ENCODE data around the gene PRR23E.

PRR23E gene

DNA sequence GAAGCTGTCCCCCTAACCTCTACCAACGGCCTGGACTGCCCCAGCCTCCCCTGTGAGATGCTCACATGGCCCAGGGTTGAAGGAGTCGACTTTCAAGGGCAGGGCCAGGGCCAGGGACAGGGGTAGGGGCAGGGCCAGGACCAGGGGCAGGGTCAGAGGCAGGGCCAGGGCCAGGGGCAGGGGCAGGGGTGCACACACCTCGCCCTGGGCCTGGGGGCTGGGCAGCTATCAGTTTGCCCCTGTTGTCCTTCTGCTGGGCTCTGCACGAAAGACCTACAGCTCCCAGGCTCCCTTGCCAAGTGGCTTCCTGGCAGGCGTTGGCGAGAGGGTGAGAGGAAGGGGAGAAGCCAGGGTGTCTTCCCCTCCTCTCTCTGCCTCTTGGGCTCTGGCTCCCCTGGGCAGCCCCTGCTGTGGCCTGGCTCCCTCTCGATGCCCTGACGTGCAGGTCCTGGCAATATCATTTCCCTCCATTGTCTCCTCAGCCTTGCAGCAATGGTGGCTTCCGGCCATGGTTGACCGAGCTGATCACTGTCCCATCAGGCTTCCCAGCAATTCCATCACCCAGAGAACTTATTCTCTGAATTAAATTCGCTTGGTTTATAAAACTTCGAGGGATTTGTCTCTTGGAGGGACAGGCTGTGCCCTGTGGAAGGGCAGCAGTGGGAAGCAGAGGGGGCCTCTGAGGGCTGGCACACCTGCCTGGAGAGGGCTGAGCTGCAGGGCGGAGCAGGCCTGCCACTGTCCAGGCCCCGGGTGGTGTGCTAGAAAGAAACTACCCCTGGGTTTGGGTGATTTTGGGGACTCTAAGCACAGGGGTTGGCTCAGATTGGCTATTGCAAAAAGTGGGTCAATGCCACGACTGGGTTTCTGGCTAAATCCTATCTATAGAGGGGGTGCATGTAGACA, 13.9 kb downstream of the PRR23E start:
- no peak overlapping the region for H3K4me3 Mint-ChIP-seq
- H3K9me3 Mint-ChIP-seq: no peaks in the 10 kb centered on the region
- H3K4me1 Mint-ChIP-seq (ENCODE audit: low read depth): no peaks in the 10 kb centered on the region
- no peaks in the 10 kb centered on the region for H3K36me3 Mint-ChIP-seq (ENCODE audit: low read depth)
- H3K27ac Mint-ChIP-seq: no peak overlapping the region
- peaks cover 13% of the 10 kb centered on the region for H3K27me3 Mint-ChIP-seq (ENCODE audit: low read depth)

DNA sequence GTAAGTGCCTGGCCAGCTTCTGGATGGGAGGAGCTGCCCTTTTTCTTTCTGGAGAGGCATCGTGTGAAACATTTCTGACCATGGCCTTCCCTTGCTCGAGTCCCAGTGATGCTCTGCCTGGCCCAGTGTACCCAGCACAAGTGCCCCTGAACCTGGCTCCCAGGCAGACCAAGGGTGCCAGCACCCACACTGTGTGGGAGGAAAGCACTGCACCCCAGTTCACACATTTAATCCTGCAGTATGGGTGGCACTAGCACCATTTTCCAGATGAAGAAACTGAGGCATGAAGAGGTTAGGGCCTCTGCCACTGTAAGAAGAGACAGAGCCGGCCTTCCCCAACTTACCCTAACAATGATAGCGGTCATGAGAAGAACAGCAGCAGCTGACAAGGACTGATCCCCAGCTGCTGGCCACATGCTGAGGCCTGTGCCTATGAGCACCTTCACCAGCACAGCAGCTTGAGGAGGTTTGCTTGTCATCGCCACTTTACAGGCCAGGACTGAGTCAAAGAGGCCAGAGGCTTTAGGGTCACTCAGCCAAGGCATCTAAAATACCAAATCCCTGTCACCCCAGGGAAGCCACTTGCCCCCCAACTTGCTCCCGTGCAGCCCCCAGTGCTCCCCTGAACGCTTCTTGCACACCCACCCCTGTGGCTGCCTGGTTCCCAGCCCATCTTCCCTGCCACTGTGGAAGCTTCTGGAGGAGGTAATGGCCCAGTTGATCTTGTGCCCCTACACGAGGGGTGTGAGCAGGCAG, 15.0 kb downstream of the PRR23E start:
- peaks cover 4% of the 10 kb centered on the region for H3K27me3 Mint-ChIP-seq (ENCODE audit: low read depth)
- H3K4me1 Mint-ChIP-seq (ENCODE audit: low read depth): no peaks in the 10 kb centered on the region
- H3K4me3 Mint-ChIP-seq: no peak overlapping the region
- H3K27ac Mint-ChIP-seq: no peak overlapping the region
- H3K36me3 Mint-ChIP-seq (ENCODE audit: low read depth): no peaks in the 10 kb centered on the region
- H3K9me3 Mint-ChIP-seq: no peaks in the 10 kb centered on the region

DNA sequence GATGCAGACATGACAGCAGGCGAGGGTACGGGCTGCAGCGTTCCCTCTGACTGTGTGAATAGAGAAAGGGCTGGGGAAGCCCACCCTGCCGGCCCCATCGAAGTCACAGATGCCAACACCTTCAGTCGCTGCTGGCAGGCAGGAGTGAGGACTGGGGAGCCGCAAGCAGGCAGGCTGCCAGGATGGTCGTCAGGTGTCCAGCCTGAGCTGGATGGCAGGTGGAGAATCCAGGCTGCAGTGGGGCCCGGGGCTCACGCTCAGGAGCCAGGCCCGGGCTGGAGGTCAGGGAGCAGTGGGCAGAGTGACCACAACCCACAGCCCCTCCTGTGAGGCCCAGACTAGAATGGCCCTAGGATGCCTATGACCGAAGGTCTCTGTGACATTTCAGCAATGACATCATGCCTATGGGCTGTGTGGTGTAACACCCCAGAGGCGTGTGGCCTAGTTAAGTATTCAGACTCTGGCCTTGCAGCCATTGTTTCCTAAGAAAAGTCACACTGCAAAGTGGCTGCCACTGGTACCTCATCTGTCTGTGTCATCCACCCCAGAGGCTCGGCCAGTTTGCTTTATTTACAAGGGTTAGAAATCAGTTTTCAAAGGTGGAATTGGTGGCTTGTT, 15.7 kb downstream of the PRR23E start:
- Mint-ChIP-seq H3K27me3 (ENCODE audit: low read depth) (peaks cover 3% of the 10 kb centered on the region), H3K27ac (no peak overlapping the region), H3K4me1 (ENCODE audit: low read depth) (no peaks in the 10 kb centered on the region), H3K4me3 (no peak overlapping the region), H3K36me3 (ENCODE audit: low read depth) (no peaks in the 10 kb centered on the region), H3K9me3 (no peaks in the 10 kb centered on the region)

DNA sequence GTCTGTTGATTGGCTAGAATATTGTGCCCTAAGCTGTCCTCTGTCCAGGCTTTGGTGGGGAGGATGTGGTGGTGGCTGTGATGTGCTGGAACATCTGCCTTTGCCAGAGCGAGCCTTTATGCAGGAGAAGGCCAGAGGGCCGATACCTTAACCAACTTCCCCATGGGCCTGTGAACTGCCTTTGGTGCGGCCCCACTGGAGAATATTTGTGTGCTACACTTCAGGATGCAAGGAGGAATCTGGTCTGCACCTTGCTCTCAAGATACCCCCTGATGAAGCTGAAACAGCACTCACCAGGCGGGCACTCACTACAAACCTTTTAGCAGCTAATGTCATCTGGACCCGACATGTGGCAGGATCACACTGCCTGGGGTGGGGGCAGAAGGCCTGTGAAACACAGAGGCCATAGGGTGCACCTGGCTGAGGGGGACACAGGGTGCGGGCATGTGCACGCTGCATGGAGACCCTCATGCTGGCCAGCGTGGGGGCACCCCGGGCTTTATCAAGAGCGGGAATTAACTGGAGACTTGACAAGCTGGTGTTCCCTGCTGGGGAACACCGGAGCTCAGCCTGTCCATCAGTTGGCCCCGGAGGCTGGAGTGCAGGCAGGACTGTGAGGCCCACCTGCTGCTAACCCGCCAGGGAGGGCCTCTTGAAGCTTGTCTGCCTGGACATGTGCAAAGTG, 16.4 kb downstream of the PRR23E start:
- H3K4me3 Mint-ChIP-seq: no peak overlapping the region
- peaks cover 2% of the 10 kb centered on the region for H3K27me3 Mint-ChIP-seq (ENCODE audit: low read depth)
- no peak overlapping the region for H3K27ac Mint-ChIP-seq
- H3K4me1 Mint-ChIP-seq (ENCODE audit: low read depth): no peaks in the 10 kb centered on the region
- no peaks in the 10 kb centered on the region for H3K9me3 Mint-ChIP-seq
- H3K36me3 Mint-ChIP-seq (ENCODE audit: low read depth): no peaks in the 10 kb centered on the region

DNA sequence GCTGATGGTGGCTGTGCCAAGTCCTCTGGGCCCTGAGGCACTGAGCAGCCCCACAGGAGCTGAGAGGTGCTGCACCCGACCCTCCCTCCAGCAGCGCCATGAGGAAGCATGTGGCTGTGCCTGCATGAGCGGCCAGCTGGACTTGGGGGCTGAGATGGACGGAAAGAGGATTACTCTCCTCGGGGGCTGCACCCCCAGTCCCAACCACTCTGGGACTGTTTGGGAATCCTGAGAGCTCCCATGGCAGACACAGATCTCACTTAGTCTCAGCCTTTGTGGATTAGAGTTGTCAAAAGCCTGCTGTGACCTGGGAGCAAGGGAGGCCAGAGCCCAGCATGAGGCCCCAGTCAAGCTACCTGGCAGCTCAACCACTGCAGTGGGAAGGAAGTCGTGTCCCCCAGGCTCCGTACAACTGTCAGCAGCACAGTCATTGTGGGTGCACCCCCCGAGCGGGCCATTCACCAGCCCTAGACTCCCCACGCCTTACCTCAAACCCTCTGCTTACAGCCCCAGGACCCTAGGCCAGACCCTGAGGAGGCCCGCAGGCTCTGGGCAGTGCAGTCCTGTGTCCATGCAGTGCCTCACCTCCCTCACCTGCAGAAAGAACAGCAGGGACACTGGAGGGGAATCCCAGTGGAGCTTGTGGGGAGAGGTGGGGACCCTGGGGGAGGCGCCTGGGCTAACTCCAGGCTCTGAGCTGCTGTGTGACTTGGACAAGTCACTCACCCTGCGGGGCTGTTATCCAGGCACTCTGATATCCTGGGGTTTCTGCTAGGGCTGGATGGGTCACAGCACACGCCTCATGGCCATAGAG, 17.1 kb downstream of the PRR23E start:
- Mint-ChIP-seq H3K4me1 (ENCODE audit: low read depth) (no peaks in the 10 kb centered on the region), H3K9me3 (no peaks in the 10 kb centered on the region), H3K4me3 (no peak overlapping the region), H3K36me3 (ENCODE audit: low read depth) (no peaks in the 10 kb centered on the region), H3K27me3 (ENCODE audit: low read depth) (no peaks in the 10 kb centered on the region), H3K27ac (no peak overlapping the region)

DNA sequence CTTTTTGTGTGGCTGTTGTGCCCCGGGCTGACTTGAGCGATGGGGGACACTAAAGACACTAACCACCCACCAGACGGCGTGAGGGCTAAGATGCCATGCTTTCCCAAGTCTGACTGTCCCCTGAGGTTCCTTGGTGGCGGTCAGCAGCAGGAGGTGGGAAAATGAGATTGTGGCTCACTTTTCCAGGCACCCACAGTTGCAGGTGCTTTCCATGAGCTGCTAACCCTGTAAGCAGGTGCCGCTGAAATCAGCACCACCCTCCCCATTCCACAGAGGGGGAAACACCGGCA, 17.7 kb downstream of the PRR23E start:
- H3K9me3 Mint-ChIP-seq: no peaks in the 10 kb centered on the region
- H3K27me3 Mint-ChIP-seq (ENCODE audit: low read depth): peaks cover 3% of the 10 kb centered on the region
- no peak overlapping the region for H3K27ac Mint-ChIP-seq
- no peaks in the 10 kb centered on the region for H3K36me3 Mint-ChIP-seq (ENCODE audit: low read depth)
- no peak overlapping the region for H3K4me3 Mint-ChIP-seq
- H3K4me1 Mint-ChIP-seq (ENCODE audit: low read depth): no peaks in the 10 kb centered on the region

DNA sequence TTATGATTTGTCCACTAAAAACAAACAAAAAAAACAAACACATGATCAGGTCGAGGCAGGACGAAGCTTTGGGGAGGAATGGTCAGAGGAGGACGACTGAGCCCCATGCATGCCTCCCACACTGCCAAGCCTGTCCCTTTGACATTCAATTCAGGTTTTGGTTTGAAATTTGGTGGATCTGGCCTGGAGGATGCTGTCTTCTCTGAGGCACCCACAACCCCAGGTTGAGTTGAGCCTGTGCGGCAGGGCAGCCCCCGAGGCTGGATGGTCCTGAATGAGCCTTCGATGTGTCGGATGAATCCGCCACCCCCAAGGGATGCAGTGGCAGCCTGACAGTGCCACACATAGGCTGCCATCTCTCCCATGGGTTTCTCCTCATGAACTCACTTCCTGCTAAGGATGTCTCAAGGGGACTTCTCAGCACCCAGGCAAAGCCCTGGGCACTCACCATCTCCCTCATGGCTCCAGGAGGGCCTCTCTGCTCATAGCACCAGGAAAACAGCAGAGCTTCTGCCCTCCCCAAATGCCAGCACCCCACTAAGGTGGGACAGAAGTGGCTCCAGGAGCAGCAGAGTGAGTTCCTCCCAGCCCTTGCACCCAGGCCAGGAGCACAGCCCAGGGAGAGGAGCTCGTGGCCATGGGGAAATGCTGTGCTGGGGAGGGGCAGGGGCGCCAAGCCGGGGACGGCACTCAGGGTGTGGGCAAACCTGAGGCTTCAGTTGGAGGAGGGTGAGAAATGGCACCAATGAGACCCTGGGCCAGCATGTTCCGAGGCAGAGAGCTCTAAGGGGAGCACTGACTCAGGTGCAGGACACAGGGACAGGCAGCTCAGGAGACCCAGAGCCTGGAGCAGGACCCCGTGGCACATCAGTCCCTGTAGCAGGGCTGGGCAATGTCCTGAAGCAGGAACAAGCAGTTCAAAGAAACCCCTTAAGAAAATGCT, 18.5 kb downstream of the PRR23E start:
- no peaks in the 10 kb centered on the region for H3K9me3 Mint-ChIP-seq
- H3K27me3 Mint-ChIP-seq (ENCODE audit: low read depth): peaks cover 3% of the 10 kb centered on the region
- no peaks in the 10 kb centered on the region for H3K36me3 Mint-ChIP-seq (ENCODE audit: low read depth)
- H3K4me1 Mint-ChIP-seq (ENCODE audit: low read depth): no peaks in the 10 kb centered on the region
- H3K4me3 Mint-ChIP-seq: no peak overlapping the region
- H3K27ac Mint-ChIP-seq: no peak overlapping the region

DNA sequence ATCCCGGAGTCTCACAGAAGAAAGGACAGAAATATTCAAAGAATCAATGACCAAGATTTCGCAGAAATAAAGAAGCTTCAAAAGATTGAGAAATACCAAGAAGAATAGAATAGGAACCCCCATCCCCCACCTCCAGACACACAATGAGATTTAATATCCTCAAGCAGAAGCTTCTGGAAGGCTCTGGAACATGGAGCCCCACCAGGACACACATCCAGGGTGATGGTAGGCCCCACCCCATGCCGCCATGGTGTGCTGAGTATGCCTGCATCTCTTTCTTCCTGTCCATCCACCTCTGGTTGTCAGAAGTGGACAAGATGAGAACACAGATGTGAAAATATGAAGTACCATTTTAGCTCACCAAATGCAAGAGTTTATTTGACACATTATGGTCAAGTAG, 19.3 kb downstream of the PRR23E start:
- peaks cover 3% of the 10 kb centered on the region for H3K27me3 Mint-ChIP-seq (ENCODE audit: low read depth)
- H3K36me3 Mint-ChIP-seq (ENCODE audit: low read depth): no peaks in the 10 kb centered on the region
- H3K4me3 Mint-ChIP-seq: no peak overlapping the region

DNA sequence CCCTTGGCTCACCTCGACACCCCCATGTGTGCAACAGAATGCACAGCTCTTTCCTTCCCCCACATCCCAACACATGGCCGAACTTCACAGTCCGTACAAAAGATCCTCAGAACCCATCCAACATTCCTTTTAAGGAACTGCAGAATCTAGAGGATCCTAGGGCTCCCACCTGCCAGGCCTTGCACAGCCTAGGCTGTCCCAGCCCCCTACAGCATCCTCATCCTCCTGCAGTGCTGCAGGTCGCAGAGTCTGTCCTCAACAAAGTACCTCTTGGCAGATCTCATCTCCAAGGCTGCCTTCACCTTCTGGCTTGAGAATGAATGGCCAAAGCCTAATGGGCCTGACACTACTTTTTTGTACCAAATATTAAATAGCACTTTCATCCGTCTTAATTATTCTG, 19.8 kb downstream of the PRR23E start:
- Mint-ChIP-seq H3K9me3 (no peaks in the 10 kb centered on the region), H3K27me3 (ENCODE audit: low read depth) (peaks cover 3% of the 10 kb centered on the region), H3K4me3 (no peak overlapping the region), H3K27ac (no peak overlapping the region), H3K36me3 (ENCODE audit: low read depth) (no peaks in the 10 kb centered on the region), H3K4me1 (ENCODE audit: low read depth) (no peaks in the 10 kb centered on the region)

More for the DNA sequence above, 19.3 kb downstream of the PRR23E start:
- Mint-ChIP-seq H3K4me1 (ENCODE audit: low read depth) (no peaks in the 10 kb centered on the region), H3K27ac (no peak overlapping the region), H3K9me3 (no peaks in the 10 kb centered on the region)

DNA sequence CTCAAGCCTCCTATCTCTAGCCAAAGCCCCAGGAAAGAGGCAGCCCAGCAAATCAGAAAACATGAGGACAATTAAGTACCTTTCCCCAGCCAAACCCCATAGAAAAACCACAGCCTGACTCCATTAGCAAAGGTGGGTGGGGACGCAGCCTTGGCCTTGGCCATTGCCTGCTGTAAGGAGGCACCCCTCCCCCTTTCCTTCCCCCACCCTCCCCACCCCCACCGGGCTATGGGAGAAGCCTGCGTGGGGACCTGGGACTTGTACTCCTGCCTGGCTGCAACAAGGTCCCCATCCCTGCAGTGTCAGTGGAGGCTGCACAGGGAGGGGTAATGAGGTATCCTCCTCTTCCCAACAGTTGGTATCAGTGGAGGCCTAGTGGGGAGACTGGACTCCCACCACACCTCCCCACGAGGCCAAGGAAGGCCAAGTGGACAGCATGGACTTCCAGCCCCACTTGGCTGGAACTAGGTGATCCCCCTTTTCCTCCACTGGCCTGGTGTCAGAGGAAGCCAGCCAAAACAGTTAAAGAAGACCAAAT, 20.5 kb downstream of the PRR23E start:
- Mint-ChIP-seq H3K36me3 (ENCODE audit: low read depth) (no peaks in the 10 kb centered on the region), H3K4me3 (no peak overlapping the region), H3K9me3 (no peaks in the 10 kb centered on the region), H3K4me1 (ENCODE audit: low read depth) (no peaks in the 10 kb centered on the region), H3K27me3 (ENCODE audit: low read depth) (peaks cover 3% of the 10 kb centered on the region), H3K27ac (no peak overlapping the region)

DNA sequence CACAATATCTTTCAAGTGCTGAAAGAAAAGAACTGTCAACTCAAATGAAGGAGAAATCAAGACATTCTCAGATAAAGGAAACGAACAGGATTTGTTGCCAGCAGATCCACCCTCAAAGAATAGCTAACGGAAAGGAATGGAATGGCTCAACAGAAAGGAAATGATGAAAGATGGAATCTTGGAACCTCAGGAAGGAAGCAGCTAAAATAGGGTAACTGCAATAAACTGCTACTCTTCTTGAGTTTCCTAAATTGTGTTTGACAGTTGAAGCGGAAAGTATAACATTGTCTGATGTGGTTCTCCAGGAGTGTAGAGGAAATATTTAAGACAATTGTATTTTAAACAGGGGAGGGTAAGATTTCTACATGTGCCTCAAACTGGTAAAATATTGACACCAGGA, 22.0 kb downstream of the PRR23E start:
- H3K4me1 Mint-ChIP-seq (ENCODE audit: low read depth): no peaks in the 10 kb centered on the region
- H3K9me3 Mint-ChIP-seq: no peaks in the 10 kb centered on the region
- no peak overlapping the region for H3K4me3 Mint-ChIP-seq
- no peak overlapping the region for H3K27ac Mint-ChIP-seq
- H3K36me3 Mint-ChIP-seq (ENCODE audit: low read depth): no peaks in the 10 kb centered on the region
- H3K27me3 Mint-ChIP-seq (ENCODE audit: low read depth): peaks cover 3% of the 10 kb centered on the region

DNA sequence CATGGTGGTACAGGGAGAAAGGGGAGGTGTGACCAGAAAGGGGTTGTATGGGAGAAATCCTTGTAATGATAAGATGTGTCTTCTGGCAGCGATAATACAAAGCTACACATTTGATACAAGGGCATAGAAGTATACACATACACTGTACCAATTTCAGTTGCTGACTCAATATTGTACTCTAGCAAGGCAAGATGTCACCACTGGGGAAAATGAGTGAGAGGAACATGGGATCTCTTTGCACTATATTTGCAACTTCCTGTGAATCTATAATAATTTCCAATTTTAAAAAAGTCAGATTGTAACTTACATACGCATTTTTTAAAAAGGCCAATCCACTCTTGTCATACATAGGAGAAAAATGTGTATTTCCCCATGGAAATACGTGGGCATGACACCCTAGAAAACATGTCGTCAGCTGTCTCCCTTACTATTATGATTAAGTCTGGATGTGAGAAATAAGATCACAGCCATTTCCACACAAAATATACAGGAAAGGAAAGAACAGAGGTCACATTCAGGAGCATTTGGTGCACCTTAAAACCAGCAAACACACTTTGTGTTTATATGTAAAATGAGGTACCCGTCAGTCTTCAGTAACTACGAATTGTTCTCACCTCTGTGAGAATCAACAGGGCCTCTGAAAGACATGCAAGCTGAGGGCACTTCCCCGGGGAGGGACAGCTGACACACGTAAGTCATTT, 22.9 kb downstream of the PRR23E start:
- peaks cover 4% of the 10 kb centered on the region for H3K4me1 Mint-ChIP-seq (ENCODE audit: low read depth)
- H3K4me3 Mint-ChIP-seq: no peak overlapping the region
- no peaks in the 10 kb centered on the region for H3K9me3 Mint-ChIP-seq
- H3K27ac Mint-ChIP-seq: no peak overlapping the region
- no peaks in the 10 kb centered on the region for H3K36me3 Mint-ChIP-seq (ENCODE audit: low read depth)
- H3K27me3 Mint-ChIP-seq (ENCODE audit: low read depth): peaks cover 3% of the 10 kb centered on the region

All from T-helper 1 cell treated with Interleukin-12 subunit alpha and Interleukin-12 subunit beta and Interleukin-4 antibody, amounts not matched to agents 30 μg/mL and 1 μg/mL, for 36 hours (primary cell).